ENCODE results near the gene DOK3. TPM values are rescaled to one million over a fixed set of nuclear protein-coding genes. Genes with fewer than 3 reads are reported as not detected.

DOK3 gene
- total RNA-seq, 1 experiment from 2014 or later, result 8.0 TPM

DNA sequence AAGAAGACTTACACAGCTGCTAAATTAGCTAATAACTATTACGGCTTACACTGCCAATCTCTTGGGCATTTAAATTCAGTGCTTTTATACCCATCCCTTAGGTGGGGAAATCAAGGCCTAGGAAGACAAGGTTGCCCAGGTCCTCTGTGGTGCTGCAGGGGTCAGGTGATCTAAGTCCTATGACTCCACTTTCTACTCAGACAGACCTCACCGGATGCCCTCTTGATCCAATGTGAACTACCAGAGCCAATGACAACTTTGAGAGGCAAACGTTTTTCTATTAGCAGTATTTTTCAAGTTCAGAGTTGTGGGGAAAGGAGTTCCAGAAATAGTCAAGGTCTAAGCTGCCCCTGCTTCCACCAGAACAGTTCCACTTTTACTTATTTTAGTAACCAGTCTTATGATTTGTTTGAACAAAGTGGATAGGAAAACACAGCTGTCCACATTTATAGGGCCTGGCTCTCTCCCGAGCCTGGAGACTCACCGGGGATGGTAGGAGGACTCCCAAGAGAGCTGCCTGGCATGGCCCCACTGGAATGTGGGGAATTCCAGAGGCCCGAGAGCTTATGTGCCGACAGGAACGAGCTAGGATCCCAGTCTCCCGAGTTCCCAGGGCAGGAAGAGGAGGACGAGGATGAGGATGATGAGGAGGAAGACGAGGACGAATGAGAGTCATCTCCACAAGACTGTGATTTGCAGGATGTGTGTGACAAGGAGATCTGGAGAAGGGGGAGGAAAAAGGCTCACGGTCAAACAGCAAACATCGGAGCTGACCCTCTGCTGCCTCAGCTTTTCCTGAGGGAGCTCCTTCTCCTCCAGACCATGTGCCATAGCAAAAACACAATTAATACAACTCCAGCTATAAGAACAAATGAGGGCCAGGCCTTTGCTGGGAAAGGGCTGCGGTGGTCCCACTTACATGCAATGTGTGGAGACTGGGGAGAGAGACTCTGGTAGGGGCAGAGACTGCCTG lies 28.0 kb upstream of the DOK3 start:
- DNase-seq (ENCODE audit: low read depth, low spot score) (no peak), ATAC-seq (no peak)
- Histone ChIP-seq H3K9me3 (ENCODE audit: control insufficient read depth in 1 of 2, insufficient read depth in 1 of 2, low read depth in 1 of 2, low read length in 2 of 2) (no peaks in the 10 kb centered on the region), H3K9ac (ENCODE audit: low read length) (no peak overlapping the region), H3K4me1 (ENCODE audit: control insufficient read depth in 1 of 2, insufficient read depth in 2 of 2, low read length in 2 of 2) (no peaks in the 10 kb centered on the region), H3K27ac (ENCODE audit: low read depth, low read length) (no peak overlapping the region), H3K36me3 (ENCODE audit: control insufficient read depth in 1 of 2, insufficient read depth in 2 of 2, low read length in 2 of 2) (peaks cover 9 to 25% of the 10 kb centered on the region in 2 experiments; a peak in 3 of 4 replicates), H2AFZ (ENCODE audit: low read depth, low read length, poor library complexity, severe bottlenecking) (no peak overlapping the region), H3K4me2 (ENCODE audit: low read length) (no peak overlapping the region), H3K9me2 (ENCODE audit: insufficient read depth) (no peaks in the 10 kb centered on the region), H4K20me1 (ENCODE audit: insufficient read depth) (peaks cover 4% of the 10 kb centered on the region; the same call in 1 of the 2 replicates), H3K4me3 (replicated peaks in 1 of 2; ENCODE audit: low read depth in 1 of 2, low read length in 2 of 2) (no peak overlapping the region), H3K27me3 (ENCODE audit: insufficient read depth, low read length) (no peaks in the 10 kb centered on the region), H3K79me2 (ENCODE audit: insufficient read depth, low read length) (peaks cover 20% of the 10 kb centered on the region)
- RAD21 ChIA-PET (ENCODE audit: low non-redundant PET in 1 of 2, low total read pairs in 2 of 2, uncharacterized antibody in 2 of 2, unreplicated experiment in 2 of 2), result no interaction called here
- TF ChIP-seq, protein P1, sequence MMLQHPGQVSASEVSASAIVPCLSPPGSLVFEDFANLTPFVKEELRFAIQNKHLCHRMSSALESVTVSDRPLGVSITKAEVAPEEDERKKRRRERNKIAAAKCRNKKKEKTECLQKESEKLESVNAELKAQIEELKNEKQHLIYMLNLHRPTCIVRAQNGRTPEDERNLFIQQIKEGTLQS (IDR thresholded peaks at IDR 0.05), result no peak
- TF ChIP-seq, protein P2, sequence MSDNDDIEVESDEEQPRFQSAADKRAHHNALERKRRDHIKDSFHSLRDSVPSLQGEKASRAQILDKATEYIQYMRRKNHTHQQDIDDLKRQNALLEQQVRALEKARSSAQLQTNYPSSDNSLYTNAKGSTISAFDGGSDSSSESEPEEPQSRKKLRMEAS (IDR thresholded peaks at IDR 0.05), result no peak
- TF ChIP-seq, protein P3, sequence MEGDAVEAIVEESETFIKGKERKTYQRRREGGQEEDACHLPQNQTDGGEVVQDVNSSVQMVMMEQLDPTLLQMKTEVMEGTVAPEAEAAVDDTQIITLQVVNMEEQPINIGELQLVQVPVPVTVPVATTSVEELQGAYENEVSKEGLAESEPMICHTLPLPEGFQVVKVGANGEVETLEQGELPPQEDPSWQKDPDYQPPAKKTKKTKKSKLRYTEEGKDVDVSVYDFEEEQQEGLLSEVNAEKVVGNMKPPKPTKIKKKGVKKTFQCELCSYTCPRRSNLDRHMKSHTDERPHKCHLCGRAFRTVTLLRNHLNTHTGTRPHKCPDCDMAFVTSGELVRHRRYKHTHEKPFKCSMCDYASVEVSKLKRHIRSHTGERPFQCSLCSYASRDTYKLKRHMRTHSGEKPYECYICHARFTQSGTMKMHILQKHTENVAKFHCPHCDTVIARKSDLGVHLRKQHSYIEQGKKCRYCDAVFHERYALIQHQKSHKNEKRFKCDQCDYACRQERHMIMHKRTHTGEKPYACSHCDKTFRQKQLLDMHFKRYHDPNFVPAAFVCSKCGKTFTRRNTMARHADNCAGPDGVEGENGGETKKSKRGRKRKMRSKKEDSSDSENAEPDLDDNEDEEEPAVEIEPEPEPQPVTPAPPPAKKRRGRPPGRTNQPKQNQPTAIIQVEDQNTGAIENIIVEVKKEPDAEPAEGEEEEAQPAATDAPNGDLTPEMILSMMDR (IDR thresholded peaks at IDR 0.05 in 2 of 3, conservative IDR thresholded peaks at IDR 0.05 in 1 of 3; ENCODE audit: borderline replicate concordance in 1 of 3, insufficient read depth in 1 of 3, low read depth in 2 of 3, low read length in 2 of 3), result no peak
- TF ChIP-seq YY1 (IDR thresholded peaks at IDR 0.05; ENCODE audit: extremely low read depth, insufficient replicate concordance, low read depth, low read length), result no peak
- TF ChIP-seq, protein P4, sequence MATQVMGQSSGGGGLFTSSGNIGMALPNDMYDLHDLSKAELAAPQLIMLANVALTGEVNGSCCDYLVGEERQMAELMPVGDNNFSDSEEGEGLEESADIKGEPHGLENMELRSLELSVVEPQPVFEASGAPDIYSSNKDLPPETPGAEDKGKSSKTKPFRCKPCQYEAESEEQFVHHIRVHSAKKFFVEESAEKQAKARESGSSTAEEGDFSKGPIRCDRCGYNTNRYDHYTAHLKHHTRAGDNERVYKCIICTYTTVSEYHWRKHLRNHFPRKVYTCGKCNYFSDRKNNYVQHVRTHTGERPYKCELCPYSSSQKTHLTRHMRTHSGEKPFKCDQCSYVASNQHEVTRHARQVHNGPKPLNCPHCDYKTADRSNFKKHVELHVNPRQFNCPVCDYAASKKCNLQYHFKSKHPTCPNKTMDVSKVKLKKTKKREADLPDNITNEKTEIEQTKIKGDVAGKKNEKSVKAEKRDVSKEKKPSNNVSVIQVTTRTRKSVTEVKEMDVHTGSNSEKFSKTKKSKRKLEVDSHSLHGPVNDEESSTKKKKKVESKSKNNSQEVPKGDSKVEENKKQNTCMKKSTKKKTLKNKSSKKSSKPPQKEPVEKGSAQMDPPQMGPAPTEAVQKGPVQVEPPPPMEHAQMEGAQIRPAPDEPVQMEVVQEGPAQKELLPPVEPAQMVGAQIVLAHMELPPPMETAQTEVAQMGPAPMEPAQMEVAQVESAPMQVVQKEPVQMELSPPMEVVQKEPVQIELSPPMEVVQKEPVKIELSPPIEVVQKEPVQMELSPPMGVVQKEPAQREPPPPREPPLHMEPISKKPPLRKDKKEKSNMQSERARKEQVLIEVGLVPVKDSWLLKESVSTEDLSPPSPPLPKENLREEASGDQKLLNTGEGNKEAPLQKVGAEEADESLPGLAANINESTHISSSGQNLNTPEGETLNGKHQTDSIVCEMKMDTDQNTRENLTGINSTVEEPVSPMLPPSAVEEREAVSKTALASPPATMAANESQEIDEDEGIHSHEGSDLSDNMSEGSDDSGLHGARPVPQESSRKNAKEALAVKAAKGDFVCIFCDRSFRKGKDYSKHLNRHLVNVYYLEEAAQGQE (IDR thresholded peaks at IDR 0.05; ENCODE audit: low read depth), result no peak
- TF ChIP-seq, protein P5, sequence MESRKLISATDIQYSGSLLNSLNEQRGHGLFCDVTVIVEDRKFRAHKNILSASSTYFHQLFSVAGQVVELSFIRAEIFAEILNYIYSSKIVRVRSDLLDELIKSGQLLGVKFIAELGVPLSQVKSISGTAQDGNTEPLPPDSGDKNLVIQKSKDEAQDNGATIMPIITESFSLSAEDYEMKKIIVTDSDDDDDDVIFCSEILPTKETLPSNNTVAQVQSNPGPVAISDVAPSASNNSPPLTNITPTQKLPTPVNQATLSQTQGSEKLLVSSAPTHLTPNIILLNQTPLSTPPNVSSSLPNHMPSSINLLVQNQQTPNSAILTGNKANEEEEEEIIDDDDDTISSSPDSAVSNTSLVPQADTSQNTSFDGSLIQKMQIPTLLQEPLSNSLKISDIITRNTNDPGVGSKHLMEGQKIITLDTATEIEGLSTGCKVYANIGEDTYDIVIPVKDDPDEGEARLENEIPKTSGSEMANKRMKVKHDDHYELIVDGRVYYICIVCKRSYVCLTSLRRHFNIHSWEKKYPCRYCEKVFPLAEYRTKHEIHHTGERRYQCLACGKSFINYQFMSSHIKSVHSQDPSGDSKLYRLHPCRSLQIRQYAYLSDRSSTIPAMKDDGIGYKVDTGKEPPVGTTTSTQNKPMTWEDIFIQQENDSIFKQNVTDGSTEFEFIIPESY (IDR thresholded peaks at IDR 0.05; ENCODE audit: extremely low read depth, insufficient replicate concordance, low read length), result no peak
- no peak for TF ChIP-seq SP1 (IDR thresholded peaks at IDR 0.05; ENCODE audit: low read depth)
- TF ChIP-seq EZH2 (IDR thresholded peaks at IDR 0.05), result no peak
- no peak for TF ChIP-seq ZFX (IDR thresholded peaks at IDR 0.05)
- TF ChIP-seq POLR2A (IDR thresholded peaks at IDR 0.05; ENCODE audit: borderline replicate concordance, extremely low read depth, insufficient read depth, insufficient read length), result no peak
- no peak for TF ChIP-seq TCF7L2 (IDR thresholded peaks at IDR 0.05; ENCODE audit: borderline replicate concordance, extremely low read depth, insufficient read depth, insufficient read length)
- TF ChIP-seq POLR2AphosphoS5 (IDR thresholded peaks at IDR 0.05; ENCODE audit: low read depth, low read length), result no peak
- BruUV-seq (replicated peaks), result no TSS peak
- CTCF ChIA-PET, result no interaction called here
- POLR2A ChIA-PET, result no interaction called here
- intact Hi-C loops (cut with micrococcal nuclease), result no loop called here
